Measurements from ENCODE around the gene ZNF292.

DNA sequence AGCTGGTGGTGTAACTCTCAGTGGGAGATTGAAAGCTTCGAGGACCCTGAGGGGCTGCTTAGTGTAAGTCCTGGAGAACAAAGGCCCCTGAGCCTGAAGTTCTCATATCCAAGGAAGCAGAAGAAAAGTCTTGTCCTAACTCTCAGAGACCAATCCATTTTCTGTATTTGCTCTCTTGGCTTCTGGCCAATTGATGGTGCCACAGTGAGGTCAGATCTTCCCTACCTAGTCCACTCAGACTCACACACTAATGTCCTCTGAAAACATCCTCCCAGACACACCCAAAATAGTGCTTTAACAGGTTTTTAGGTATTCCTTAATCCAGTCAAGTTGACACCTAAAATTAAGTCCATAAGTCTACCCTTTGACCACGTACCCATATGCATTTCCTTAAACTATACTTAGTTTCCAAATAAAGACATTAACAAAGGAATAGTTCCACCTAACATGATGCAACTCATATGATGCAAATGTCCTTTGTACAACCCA, 29.4 kb downstream of the ZNF292 start:
- TF ChIP-seq, protein P1, sequence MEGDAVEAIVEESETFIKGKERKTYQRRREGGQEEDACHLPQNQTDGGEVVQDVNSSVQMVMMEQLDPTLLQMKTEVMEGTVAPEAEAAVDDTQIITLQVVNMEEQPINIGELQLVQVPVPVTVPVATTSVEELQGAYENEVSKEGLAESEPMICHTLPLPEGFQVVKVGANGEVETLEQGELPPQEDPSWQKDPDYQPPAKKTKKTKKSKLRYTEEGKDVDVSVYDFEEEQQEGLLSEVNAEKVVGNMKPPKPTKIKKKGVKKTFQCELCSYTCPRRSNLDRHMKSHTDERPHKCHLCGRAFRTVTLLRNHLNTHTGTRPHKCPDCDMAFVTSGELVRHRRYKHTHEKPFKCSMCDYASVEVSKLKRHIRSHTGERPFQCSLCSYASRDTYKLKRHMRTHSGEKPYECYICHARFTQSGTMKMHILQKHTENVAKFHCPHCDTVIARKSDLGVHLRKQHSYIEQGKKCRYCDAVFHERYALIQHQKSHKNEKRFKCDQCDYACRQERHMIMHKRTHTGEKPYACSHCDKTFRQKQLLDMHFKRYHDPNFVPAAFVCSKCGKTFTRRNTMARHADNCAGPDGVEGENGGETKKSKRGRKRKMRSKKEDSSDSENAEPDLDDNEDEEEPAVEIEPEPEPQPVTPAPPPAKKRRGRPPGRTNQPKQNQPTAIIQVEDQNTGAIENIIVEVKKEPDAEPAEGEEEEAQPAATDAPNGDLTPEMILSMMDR (IDR thresholded peaks at IDR 0.05; ENCODE audit: poor library complexity) = no peak
- TF ChIP-seq EZH2phosphoT487 (IDR thresholded peaks at IDR 0.05; ENCODE audit: low read depth, severe bottlenecking, unreplicated experiment) = no peak
